PC-9 (cell line): ENCODE results near the gene PLEKHA6. TPM values are rescaled to one million over a fixed set of nuclear protein-coding genes. Genes with fewer than 3 reads are reported as not detected.

Source experiments
- BruUV-seq: library from RNA; stranded (reverse); fragments of 400-500 nt; replicated peaks from 2 replicates; lab custom pipeline; 2021; lab: Mats Ljungman, UMichigan
- CTCF ChIA-PET: fragments of 300-600 bp; sonication (Branson Sonifier 250); formaldehyde crosslinking; loops from one replicate; lab custom pipeline; 2022; ENCODE audit warnings: antibody characterized with exemption; lab: Charles Lee
- POLR2A ChIA-PET: fragments of 300-600 bp; sonication (Branson Sonifier 250); formaldehyde crosslinking; loops from one replicate; lab custom pipeline; 2022; ENCODE audit warnings: antibody characterized with exemption; ENCODE audit not compliant: unreplicated experiment; lab: Charles Lee
- DNase-seq, 2 experiments: peaks; one replicate each; pipeline versions ENCODE4 v3.0.0 to v3.0.0-alpha.2; 2015 to 2022; ENCODE audit warnings: mixed read lengths in 1 of 2
- H2AFZ ChIP-seq: fragments of 200-600 bp; sonication (generic); 2 replicates; pipeline ENCODE4 v1.8.1; 2017; ENCODE audit warnings: antibody characterized with exemption
- H3F3A ChIP-seq: fragments of 200-600 bp; sonication (generic); 2 replicates; pipeline ENCODE4 v1.8.1; 2017; ENCODE audit warnings: antibody characterized with exemption, mild to moderate bottlenecking, low read depth; ENCODE audit not compliant: insufficient read depth
- H3K27ac ChIP-seq: fragments of 200-600 bp; sonication (generic); 2 replicates; pipeline ENCODE4 v1.6.1; 2016; ENCODE audit warnings: mixed run types
- H3K27me3 ChIP-seq: fragments of 200-600 bp; sonication (generic); 2 replicates; pipeline ENCODE4 v1.6.1; 2016; ENCODE audit warnings: low read depth, mixed run types; ENCODE audit not compliant: insufficient read depth
- H3K36me3 ChIP-seq: fragments of 200-600 bp; sonication (generic); 2 replicates; pipeline ENCODE4 v1.6.1; 2016; ENCODE audit warnings: low read depth, mixed run types
- H3K4me1 ChIP-seq: fragments of 200-600 bp; sonication (generic); replicated peaks from 2 replicates; pipeline ENCODE4 v1.6.1; 2016; ENCODE audit warnings: mixed run types; ENCODE audit not compliant: insufficient read depth
- H3K4me2 ChIP-seq: fragments of 200-600 bp; sonication (generic); 2 replicates; pipeline ENCODE4 v1.6.1; 2017; ENCODE audit warnings: mixed run types
- H3K4me3 ChIP-seq: fragments of 200-600 bp; sonication (generic); 2 replicates; pipeline ENCODE4 v1.6.1; 2016; ENCODE audit warnings: mixed run types
- H3K79me2 ChIP-seq: fragments of 200-600 bp; sonication (generic); 2 replicates; pipeline ENCODE4 v1.6.1; 2017; ENCODE audit warnings: low read depth, mixed run types
- H3K9me2 ChIP-seq: fragments of 200-600 bp; sonication (generic); 2 replicates; pipeline ENCODE4 v1.8.1; 2017; ENCODE audit warnings: mild to moderate bottlenecking; ENCODE audit not compliant: insufficient read depth
- H3K9me3 ChIP-seq: fragments of 200-600 bp; sonication (generic); 2 replicates; pipeline ENCODE4 v1.8.1; 2016; ENCODE audit warnings: low read depth; ENCODE audit not compliant: insufficient read depth
- H4K20me1 ChIP-seq: fragments of 200-600 bp; sonication (generic); 2 replicates; pipeline ENCODE4 v1.8.1; 2017; ENCODE audit not compliant: insufficient read depth
- EZH2 ChIP-seq: fragments of 200-600 bp; sonication (generic); IDR thresholded peaks from 2 replicates; pipeline ENCODE4 v1.8.0; 2017; ENCODE audit warnings: antibody characterized with exemption, low read depth
- intact Hi-C: fragments of 100-400 bp; cut with micrococcal nuclease; formaldehyde crosslinking; loops from one replicate; pipeline ENCODE4 v1.10.0; 2022; ENCODE audit not compliant: unreplicated experiment
- total RNA-seq: library from RNA; stranded (reverse); gene quantifications from 2 replicates; pipeline ENCODE4 v1.2.3, GENCODE V29; 2021
- TF ChIP-seq, protein P1 (sequence below): fragments of 200-600 bp; sonication (generic); conservative IDR thresholded peaks from 2 replicates; pipeline ENCODE4 v1.6.1; 2017; ENCODE audit warnings: mixed run types, antibody characterized with exemption, mild to moderate bottlenecking, moderate library complexity

PLEKHA6 gene
- total RNA-seq, 1 experiment from 2014 or later = 52.0 TPM

GRCh38 chr1:204202481-204202880 lies 157.2 kb downstream of the PLEKHA6 start:
- POLR2A ChIA-PET = no interaction called here
- CTCF ChIA-PET = no interaction called here

GRCh38 chr1:204201348-204202040 lies 158.2 kb downstream of the PLEKHA6 start:
- Histone ChIP-seq H3K27ac (no peak overlapping the region), H3K4me1 (peaks cover 38% of the 10 kb centered on the region), H3K36me3 (no peaks in the 10 kb centered on the region), H4K20me1 (no peaks in the 10 kb centered on the region), H3K4me2 (no peak overlapping the region), H2AFZ (no peak overlapping the region), H3K9me3 (no peaks in the 10 kb centered on the region), H3K9me2 (no peaks in the 10 kb centered on the region), H3F3A (peaks cover 23% of the 10 kb centered on the region), H3K27me3 (no peaks in the 10 kb centered on the region), H3K4me3 (no peak overlapping the region), H3K79me2 (peaks cover 8% of the 10 kb centered on the region; the same call in 1 of the 2 replicates)
- TF ChIP-seq, protein P1, sequence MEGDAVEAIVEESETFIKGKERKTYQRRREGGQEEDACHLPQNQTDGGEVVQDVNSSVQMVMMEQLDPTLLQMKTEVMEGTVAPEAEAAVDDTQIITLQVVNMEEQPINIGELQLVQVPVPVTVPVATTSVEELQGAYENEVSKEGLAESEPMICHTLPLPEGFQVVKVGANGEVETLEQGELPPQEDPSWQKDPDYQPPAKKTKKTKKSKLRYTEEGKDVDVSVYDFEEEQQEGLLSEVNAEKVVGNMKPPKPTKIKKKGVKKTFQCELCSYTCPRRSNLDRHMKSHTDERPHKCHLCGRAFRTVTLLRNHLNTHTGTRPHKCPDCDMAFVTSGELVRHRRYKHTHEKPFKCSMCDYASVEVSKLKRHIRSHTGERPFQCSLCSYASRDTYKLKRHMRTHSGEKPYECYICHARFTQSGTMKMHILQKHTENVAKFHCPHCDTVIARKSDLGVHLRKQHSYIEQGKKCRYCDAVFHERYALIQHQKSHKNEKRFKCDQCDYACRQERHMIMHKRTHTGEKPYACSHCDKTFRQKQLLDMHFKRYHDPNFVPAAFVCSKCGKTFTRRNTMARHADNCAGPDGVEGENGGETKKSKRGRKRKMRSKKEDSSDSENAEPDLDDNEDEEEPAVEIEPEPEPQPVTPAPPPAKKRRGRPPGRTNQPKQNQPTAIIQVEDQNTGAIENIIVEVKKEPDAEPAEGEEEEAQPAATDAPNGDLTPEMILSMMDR = no peak
- TF ChIP-seq EZH2 = no peak
- intact Hi-C loops = no loop called here
- no peak for DNase-seq
- BruUV-seq = no TSS peak
- CTCF ChIA-PET = interaction anchor here (0.6 kb wide), 1 partner anchor 197 kb away, joined by 3 read pairs; no protein-coding TSS in a partner anchor
- POLR2A ChIA-PET = no interaction called here

More at GRCh38 chr1:204202481-204202880, 157.2 kb downstream of the PLEKHA6 start:
- no peaks in the 10 kb centered on the region for H3K27me3 ChIP-seq
- no peaks in the 10 kb centered on the region for H4K20me1 ChIP-seq
- H2AFZ ChIP-seq = no peak overlapping the region
- intact Hi-C loops = no loop called here
- BruUV-seq = no TSS peak
- peaks cover 26% of the 10 kb centered on the region for H3F3A ChIP-seq
- H3K36me3 ChIP-seq = no peaks in the 10 kb centered on the region
- H3K9me3 ChIP-seq = no peaks in the 10 kb centered on the region
- H3K27ac ChIP-seq = no peak overlapping the region
- no peak overlapping the region for H3K4me3 ChIP-seq
- DNase-seq = no peak
- H3K4me2 ChIP-seq = no peak overlapping the region
- TF ChIP-seq EZH2 = no peak
- TF ChIP-seq, protein P1 = no peak
- H3K4me1 ChIP-seq = peaks cover 47% of the 10 kb centered on the region
- H3K9me2 ChIP-seq = no peaks in the 10 kb centered on the region
- peaks cover 12% of the 10 kb centered on the region; the same call in 1 of the 2 replicates for H3K79me2 ChIP-seq

DNA sequence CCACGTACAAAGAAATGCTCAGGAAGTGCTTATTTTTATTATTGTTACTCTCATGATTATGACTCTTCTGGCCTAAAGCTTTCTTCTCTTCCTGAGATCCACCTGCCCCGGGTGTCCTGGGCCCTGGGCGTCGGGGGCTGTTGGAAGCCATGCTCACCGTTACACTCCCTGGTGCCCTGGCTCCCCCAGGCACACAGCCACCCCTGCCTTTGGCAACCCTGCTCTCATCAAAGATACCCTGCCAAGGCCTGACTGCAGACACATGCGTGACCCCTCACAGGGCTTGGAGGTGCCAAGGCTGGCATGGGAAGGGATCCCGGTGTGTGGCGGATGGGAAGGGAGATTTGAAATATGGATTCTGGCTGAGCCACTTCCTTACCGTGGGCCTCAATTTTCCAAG lies 160.2 kb downstream of the PLEKHA6 start:
- no peaks in the 10 kb centered on the region for H3K9me2 ChIP-seq
- no peaks in the 10 kb centered on the region for H3K36me3 ChIP-seq
- H2AFZ ChIP-seq = no peak overlapping the region
- no peak for TF ChIP-seq EZH2
- TF ChIP-seq, protein P1 = no peak
- H3F3A ChIP-seq = peaks cover 28% of the 10 kb centered on the region
- H3K4me3 ChIP-seq = no peak overlapping the region
- H4K20me1 ChIP-seq = no peaks in the 10 kb centered on the region
- ChIA-PET POLR2A (interaction anchor here (0.7 kb wide), 1 partner anchor 86 kb away, joined by 6 read pairs; no protein-coding TSS in a partner anchor), CTCF (interaction anchor here (1.0 to 3.0 kb wide), 2 partner anchors 37 to 69 kb away, joined by 3 to 64 read pairs; no protein-coding TSS in a partner anchor)
- intact Hi-C loops = loop anchor here (2.0 kb wide), 1 partner anchor 339 kb away; the partner anchor contains the start of gene SNRPE
- H3K27ac ChIP-seq = peak overlapping the region; percentile 82
- 0 out of 2 replicates have a peak, but pooled peaks cover under 1% of the 10 kb centered on the region for H3K79me2 ChIP-seq
- no peaks in the 10 kb centered on the region for H3K9me3 ChIP-seq
- peaks cover 50% of the 10 kb centered on the region for H3K4me1 ChIP-seq
- H3K4me2 ChIP-seq = peak overlapping the region; percentile 77
- no TSS peak for BruUV-seq
- no peaks in the 10 kb centered on the region for H3K27me3 ChIP-seq
- DNase-seq = no peak
